Stimulated activated CD8-positive, alpha-beta memory T cell treated with anti-CD3 and anti-CD28 coated beads, Interleukin-7, amount 100 ng/mL, for 4 hours (primary cell): ENCODE results near the gene SPATA31A5.
"Not testable (repeated sequence)": the region's sequence is repeated elsewhere in the genome, so short reads cannot be mapped to it uniquely, and the experiment has no call there.

Experiments
- DNase-seq, 2 donors: peaks; one replicate each; pipeline ENCODE4 v3.0.0-alpha.2; 2020; ENCODE audit warnings: low read depth in 2 of 2

SPATA31A5 gene

DNA sequence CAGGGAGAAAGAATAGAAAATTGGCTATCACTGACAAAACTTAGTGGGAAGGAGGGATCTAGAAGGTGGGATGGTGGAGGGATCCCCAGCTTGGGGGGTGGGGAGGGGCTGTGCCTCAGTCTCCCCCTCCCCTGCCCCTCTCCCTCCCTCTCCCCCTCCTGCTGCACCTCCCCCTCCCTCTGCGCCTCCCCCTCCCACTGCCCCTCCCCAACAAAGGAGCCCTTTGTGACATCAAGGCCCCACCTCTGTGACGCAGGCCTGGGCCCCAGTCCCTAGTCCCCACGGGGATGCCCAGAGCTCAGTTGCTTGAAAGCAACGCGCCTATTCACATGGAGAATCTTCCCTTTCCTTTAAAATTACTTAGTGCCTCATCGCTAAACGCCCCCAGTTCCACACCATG lies at the start of gene SPATA31A5:
Gene SPATA31A5, plus strand, starts transcription at position 301 of the 400 bp plus-strand sequence. Its CDS starts 29 bp downstream, at position 330.
- not testable (repeated sequence) for DNase-seq

DNA sequence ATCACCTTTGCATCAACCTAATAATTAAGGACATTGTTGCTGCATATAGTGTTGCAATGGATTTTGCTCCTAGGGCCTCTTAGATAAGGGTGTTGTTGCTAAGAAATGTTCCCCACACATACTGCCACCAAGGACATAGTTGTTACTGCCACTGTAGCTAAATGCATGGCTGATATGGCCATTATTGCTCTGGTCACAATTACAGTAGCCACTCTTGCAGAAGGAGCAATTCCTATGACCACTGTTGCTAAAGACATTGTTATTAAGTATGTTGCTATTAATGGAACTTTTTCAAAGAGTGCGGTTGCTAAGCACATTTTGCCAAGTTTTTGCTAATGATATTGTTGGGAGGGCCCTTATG lies 48.8 kb downstream of the SPATA31A5 start:
- DNase-seq, result not testable (repeated sequence)

DNA sequence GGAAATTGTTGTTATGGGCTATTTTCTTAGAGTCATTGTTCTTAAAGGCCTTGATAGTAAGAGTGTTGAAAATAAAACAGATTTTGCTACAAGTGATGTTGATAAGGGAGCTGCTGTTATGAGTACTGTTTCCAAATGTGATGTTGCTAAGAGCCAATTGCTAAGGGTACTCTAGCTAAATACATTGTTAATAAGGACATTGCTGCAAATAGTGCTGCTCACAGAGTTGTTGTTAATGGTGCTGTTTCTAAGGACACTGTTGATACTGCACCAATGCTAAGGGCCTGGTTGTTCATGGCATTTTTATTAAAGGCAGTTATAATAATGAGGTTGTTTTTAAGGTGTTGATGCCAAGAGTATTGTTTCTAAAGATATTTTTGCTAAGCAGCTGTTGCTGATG lies 52.2 kb downstream of the SPATA31A5 start:
- DNase-seq, result not testable (repeated sequence)
